Left ventricle myocardium inferior (tissue), 1 donor: ENCODE data around the gene GABBR2. TPM values are rescaled to one million over a fixed set of nuclear protein-coding genes. Genes with fewer than 3 reads are reported as not detected.

ENCODE experiments used
- DNase-seq: peaks from one replicate; pipeline ENCODE4 v3.0.0-alpha.2; 2020
- H3K27ac ChIP-seq: fragments of 200-600 bp; replicated peaks from 2 replicates; pipeline ENCODE4 v1.8.0; 2021
- H3K27me3 ChIP-seq: fragments of 200-600 bp; 2 replicates; pipeline ENCODE4 v1.8.0; 2021; ENCODE audit warnings: low read depth
- H3K36me3 ChIP-seq: fragments of 200-600 bp; 2 replicates; pipeline ENCODE4 v1.8.0; 2021
- H3K4me1 ChIP-seq: fragments of 200-600 bp; 2 replicates; pipeline ENCODE4 v1.8.0; 2021
- H3K4me3 ChIP-seq: fragments of 200-600 bp; 2 replicates; pipeline ENCODE4 v1.8.0; 2021; ENCODE audit warnings: mild to moderate bottlenecking, moderate library complexity
- H3K9me3 ChIP-seq: fragments of 200-600 bp; replicated peaks from 2 replicates; pipeline ENCODE4 v1.8.0; 2021
- intact Hi-C: fragments of 100-400 bp; cut with micrococcal nuclease; formaldehyde crosslinking; loops from one replicate; pipeline ENCODE4 v1.11.0; 2022
- total RNA-seq: library from RNA; stranded (reverse); fragmentation: NEBNext Ultra II Directional; extraction: Animal tissue kit (Norgen Biotek cat#: 25700); gene quantifications from one replicate; pipeline ENCODE4 v1.2.1, GENCODE V29; 2021
- TF ChIP-seq, protein P1 (sequence below): fragments of 200-600 bp; IDR thresholded peaks from 2 replicates; pipeline ENCODE4 v1.8.0; 2021; ENCODE audit warnings: antibody characterized with exemption, mild to moderate bottlenecking, borderline replicate concordance
- donor health status: DM: no; HTN: yes; CAD: no; lungs with severe emphysema.

The GABBR2 gene
- total RNA-seq, 1 donor from 2014 or later: 1.1 TPM

DNA sequence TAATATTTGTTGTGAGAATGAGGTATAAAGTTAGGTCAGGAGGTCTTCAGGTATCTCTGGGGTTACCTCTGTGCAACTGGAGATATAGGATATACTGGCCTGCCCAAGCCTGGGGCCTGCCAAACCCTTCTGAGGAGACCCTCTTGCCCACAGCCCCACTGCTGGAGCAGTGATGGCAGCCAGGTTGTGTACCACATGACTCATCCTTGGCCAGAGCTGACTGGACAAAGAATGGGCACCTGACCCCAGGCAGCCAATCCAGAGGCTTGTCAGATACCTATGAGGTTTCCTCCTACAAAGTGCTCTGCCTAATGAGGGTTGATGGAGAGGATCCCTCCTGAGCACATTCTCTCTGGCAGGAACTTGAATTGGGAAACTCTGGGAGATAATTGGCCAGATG lies 397.2 kb downstream of the GABBR2 start:
- Histone ChIP-seq H3K36me3 (no peaks in the 10 kb centered on the region), H3K4me3 (no peak overlapping the region), H3K27me3 (no peaks in the 10 kb centered on the region), H3K27ac (no peak overlapping the region), H3K9me3 (no peaks in the 10 kb centered on the region), H3K4me1 (peaks cover under 1% of the 10 kb centered on the region)
- intact Hi-C loops: loop anchor here (10.0 kb wide), 1 partner anchor 463 kb away; no protein-coding TSS in a partner anchor
- TF ChIP-seq, protein P1, sequence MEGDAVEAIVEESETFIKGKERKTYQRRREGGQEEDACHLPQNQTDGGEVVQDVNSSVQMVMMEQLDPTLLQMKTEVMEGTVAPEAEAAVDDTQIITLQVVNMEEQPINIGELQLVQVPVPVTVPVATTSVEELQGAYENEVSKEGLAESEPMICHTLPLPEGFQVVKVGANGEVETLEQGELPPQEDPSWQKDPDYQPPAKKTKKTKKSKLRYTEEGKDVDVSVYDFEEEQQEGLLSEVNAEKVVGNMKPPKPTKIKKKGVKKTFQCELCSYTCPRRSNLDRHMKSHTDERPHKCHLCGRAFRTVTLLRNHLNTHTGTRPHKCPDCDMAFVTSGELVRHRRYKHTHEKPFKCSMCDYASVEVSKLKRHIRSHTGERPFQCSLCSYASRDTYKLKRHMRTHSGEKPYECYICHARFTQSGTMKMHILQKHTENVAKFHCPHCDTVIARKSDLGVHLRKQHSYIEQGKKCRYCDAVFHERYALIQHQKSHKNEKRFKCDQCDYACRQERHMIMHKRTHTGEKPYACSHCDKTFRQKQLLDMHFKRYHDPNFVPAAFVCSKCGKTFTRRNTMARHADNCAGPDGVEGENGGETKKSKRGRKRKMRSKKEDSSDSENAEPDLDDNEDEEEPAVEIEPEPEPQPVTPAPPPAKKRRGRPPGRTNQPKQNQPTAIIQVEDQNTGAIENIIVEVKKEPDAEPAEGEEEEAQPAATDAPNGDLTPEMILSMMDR: no peak
- DNase-seq: no peak

DNA sequence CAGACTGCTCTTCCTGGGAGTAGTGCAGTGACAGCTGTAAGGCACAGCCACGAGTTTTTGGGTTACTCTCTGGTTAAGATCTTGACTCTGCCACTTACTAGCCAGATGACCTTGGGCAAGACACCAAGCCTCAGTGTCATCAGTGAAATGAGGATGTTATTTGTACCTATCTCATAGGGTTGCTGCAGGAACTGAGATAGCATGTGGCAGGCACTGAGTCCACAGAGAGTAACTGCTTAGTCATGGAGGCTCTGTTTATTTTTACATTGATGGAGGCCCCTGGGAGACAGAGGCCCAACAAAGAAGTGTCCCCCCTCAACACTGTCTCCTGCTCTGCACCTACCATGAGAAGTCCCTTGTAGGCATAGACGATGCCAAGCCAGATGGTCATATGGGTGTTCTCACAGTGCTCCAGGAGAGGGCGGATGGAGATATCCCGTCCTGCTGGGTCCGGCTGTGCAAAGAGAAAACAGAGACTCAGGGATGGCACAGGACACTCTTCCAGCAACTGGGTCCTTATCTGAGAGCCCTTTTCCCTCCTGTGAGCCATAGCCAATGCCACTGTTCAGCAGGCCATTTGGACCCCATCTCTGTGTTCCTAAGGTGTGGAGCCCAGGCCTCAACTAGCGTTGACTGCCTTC lies 397.9 kb downstream of the GABBR2 start:
- Histone ChIP-seq H3K4me3 (no peak overlapping the region), H3K4me1 (peaks cover 7% of the 10 kb centered on the region), H3K9me3 (no peaks in the 10 kb centered on the region), H3K27ac (no peak overlapping the region), H3K36me3 (no peaks in the 10 kb centered on the region), H3K27me3 (no peaks in the 10 kb centered on the region)
- TF ChIP-seq, protein P1: no peak
- intact Hi-C loops: loop anchor here (10.0 kb wide), 1 partner anchor 464 kb away; no protein-coding TSS in a partner anchor
- DNase-seq: no peak

- no peak for DNase-seq
- H3K36me3 ChIP-seq: no peaks in the 10 kb centered on the region
- peak overlapping the region; percentile 72 for H3K27ac ChIP-seq
- TF ChIP-seq, protein P1: peak; percentile 19
- H3K4me3 ChIP-seq: no peak overlapping the region
- intact Hi-C loops: no loop called here
- no peaks in the 10 kb centered on the region for H3K27me3 ChIP-seq
- H3K9me3 ChIP-seq: no peaks in the 10 kb centered on the region
- H3K4me1 ChIP-seq: peaks cover 21% of the 10 kb centered on the region
These were observed 402.2 kb downstream of the GABBR2 start for GRCh38 chr9:98306384-98307145.

DNA sequence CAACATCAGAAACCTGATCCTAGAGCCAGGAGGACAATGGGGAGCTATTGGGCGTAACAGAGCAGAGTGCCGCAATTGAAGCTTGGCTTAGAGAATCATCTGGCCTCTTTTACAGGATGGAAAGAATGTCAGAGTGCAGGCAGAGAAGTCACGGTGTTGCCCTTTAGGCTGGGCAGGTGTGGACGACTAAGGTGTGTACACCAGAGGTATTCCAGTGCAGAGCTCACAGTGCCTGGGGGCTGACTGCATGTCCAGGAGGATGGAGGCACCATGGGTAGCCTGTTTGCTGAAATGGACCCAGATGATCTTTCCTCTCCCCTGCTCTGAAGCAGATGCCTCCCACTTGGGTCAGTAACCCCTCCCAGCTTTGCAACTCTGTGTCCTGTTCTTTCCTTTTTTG lies 404.4 kb downstream of the GABBR2 start:
- TF ChIP-seq, protein P1: no peak
- Histone ChIP-seq H3K27ac (no peak overlapping the region), H3K9me3 (no peaks in the 10 kb centered on the region), H3K27me3 (no peaks in the 10 kb centered on the region), H3K4me3 (no peak overlapping the region), H3K4me1 (peaks cover 24% of the 10 kb centered on the region), H3K36me3 (no peaks in the 10 kb centered on the region)
- no peak for DNase-seq
- intact Hi-C loops: no loop called here

DNA sequence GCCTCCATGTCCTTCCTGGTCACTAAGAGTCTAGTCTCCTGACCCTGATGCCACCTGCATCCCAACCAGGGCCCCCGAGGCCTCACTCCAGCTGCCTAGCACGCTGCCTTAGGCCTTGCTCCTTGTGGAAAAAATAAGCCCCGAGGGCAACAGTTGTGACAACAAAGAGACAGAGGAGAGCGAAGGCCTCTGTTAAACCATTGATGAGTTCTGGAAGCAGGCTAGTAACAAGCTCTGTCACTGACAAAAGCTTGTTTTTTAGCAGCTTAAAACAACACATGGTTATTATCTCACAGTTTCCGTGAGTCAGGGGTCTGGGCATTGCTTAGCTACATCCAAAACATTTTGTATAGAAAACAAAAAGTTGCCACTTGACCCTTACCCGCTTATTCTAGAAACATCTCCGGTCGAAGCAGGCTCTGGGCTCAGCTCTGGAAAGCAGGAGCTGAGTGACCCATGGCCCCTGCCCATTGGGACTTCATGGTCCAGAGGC lies 405.1 kb downstream of the GABBR2 start:
- H3K27ac ChIP-seq: no peak overlapping the region
- DNase-seq: no peak
- no peaks in the 10 kb centered on the region for H3K9me3 ChIP-seq
- peaks cover 24% of the 10 kb centered on the region for H3K4me1 ChIP-seq
- intact Hi-C loops: no loop called here
- H3K27me3 ChIP-seq: no peaks in the 10 kb centered on the region
- TF ChIP-seq, protein P1: no peak
- no peak overlapping the region for H3K4me3 ChIP-seq
- H3K36me3 ChIP-seq: no peaks in the 10 kb centered on the region
